GM12878 (cell line): ENCODE measurements around the gene DHRS4. TPM values are rescaled to one million over a fixed set of nuclear protein-coding genes. Genes with fewer than 3 reads are reported as not detected.

Experiments used
- CHD4 ChIP-seq: fragments of 200-600 bp; sonication (generic); IDR thresholded peaks from 2 replicates; pipeline ENCODE4 v1.6.1; 2016; ENCODE audit warnings: mild to moderate bottlenecking
- EGR1 ChIP-seq, 2 experiments: IDR thresholded peaks; 1 replicate in 1 of 2; 2 replicates in 1 of 2; pipeline ENCODE4 v1.6.1; 2011 to 2012; ENCODE audit warnings: low read depth in 2 of 2, low read length in 2 of 2, borderline replicate concordance in 1 of 2, mild to moderate bottlenecking in 1 of 2, moderate library complexity in 1 of 2
- NBN ChIP-seq: fragments of 450-650 bp; IDR thresholded peaks from 2 replicates; pipeline ENCODE4 v1.6.1; 2016
- RAD21 ChIP-seq: IDR thresholded peaks from 2 replicates; pipeline ENCODE4 v1.6.1; 2011; ENCODE audit warnings: mild to moderate bottlenecking, low read depth, low read length, moderate library complexity; ENCODE audit not compliant: insufficient read depth
- RELA ChIP-seq: fragments of 450-650 bp; IDR thresholded peaks from 2 replicates; pipeline ENCODE4 v1.8.0; 2014; ENCODE audit warnings: borderline replicate concordance; ENCODE audit not compliant: partially characterized antibody
- SKIL ChIP-seq: fragments of 450-650 bp; IDR thresholded peaks from 2 replicates; pipeline ENCODE4 v1.6.1; 2017; ENCODE audit warnings: mild to moderate bottlenecking, low read depth, inconsistent platforms; ENCODE audit not compliant: poor library complexity, severe bottlenecking
- SUPT20H ChIP-seq: IDR thresholded peaks from 2 replicates; pipeline ENCODE4 v1.6.1; 2011; ENCODE audit warnings: low read depth, mild to moderate bottlenecking, low read length, moderate library complexity, borderline replicate concordance; ENCODE audit not compliant: control insufficient read depth
- ZNF24 ChIP-seq: fragments of 450-650 bp; IDR thresholded peaks from 2 replicates; pipeline ENCODE4 v1.6.1; 2017; ENCODE audit warnings: antibody characterized with exemption, mild to moderate bottlenecking
- polyA plus RNA-seq, 11 experiments: library from polyadenylated mRNA; depleted of rRNA in 4 of 11; unstranded in 6 of 11; stranded (reverse) in 5 of 11; fragments of >200 nt; fragmentation: Nextera tagmentation in 4 of 11; fragmentation: Illumina TruSeq in 1 of 11; extraction: Ambion mirVana in 4 of 11; extraction: Trizol in 1 of 11; gene quantifications; 1 replicate in 1 of 11; 2 replicates in 10 of 11; pipeline versions ENCODE4 v1.2.1 to v1.2.3, GENCODE V29; 2011 to 2016; ENCODE audit warnings: inconsistent platforms in 2 of 11, missing spikeins in 2 of 11, low read depth in 1 of 11
- total RNA-seq, 4 experiments: library from RNA; depleted of rRNA in 3 of 4; stranded (reverse); fragments of >200 nt in 3 of 4; fragmentation: Illumina TruSeq in 1 of 4; extraction: Trizol in 1 of 4; gene quantifications; 2 replicates each; pipeline versions ENCODE4 v1.2.1 to v1.2.3, GENCODE V29; 2013 to 2021

DHRS4 gene
- total and polyA plus RNA-seq, 10 of the 15 experiments (the other 5 are each of a cell fraction or from before 2014, with no cell fraction given) = 2.4 to 38.1 (median 22.2) TPM

GRCh38 chr14:23953464-23954278, at the start of gene DHRS4 (continued):
- TF ChIP-seq ZNF24 (no peak), SUPT20H (no peak), EGR1 (IDR thresholded peaks at IDR 0.05; ENCODE audit: borderline replicate concordance in 1 of 2, low read depth in 2 of 2, low read length in 2 of 2) (no peak), CHD4 (no peak), SKIL (peak; percentile 53), RAD21 (peak; percentile 78), RELA (no peak), NBN (peak; percentile 71)
